Measurements from ENCODE around the gene SF3A1.
"Not testable (repeated sequence)": the region's sequence is repeated elsewhere in the genome, so short reads cannot be mapped to it uniquely, and the experiment has no call there.

The SF3A1 gene

DNA sequence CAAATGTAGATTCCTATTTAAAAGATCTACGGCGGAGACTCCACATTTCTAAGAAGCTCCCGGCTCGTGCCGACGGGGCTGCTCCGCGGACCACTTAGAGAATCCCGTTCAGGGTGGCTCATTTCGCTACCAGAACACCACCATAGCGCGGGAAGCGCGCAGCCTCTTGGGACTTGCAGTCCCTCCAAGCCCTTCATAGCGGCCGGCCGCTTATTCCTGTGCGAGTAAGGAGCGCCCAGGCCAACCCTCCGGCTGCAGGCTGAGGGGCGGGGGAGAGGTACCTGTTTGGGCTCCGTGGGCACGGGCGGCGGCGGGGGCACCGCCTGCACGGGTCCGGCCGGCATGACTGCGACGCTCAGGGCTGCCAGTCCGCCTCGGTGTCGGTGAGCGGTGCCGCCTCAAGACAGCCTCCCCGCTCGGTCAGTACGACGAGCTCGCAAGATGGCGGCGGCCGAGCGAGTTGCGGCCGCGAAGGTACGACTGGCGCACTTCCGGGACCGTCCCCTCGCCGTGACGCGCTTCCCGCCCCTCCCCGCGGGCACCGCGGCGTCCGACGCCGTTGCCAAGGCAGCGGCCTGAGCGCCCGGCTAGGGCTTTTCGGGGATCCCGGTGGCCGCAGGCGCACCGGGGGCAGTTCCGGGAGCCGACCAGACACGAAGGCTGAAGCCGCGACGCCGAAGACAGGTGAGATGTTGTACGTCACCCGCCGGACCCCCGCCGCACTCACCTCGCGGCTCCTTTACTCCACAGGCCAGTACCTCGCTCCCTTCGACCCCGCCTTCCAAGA is at the start of gene SF3A1, which contains the start of gene CCDC157:
Gene SF3A1 (minus strand): TSS at position 446 of the 787 bp plus-strand sequence. CDS start 102 bp downstream, at position 344.
Gene CCDC157 (plus strand): TSS at position 559 of the 787 bp plus-strand sequence. CDS start 8,994 bp downstream, outside the sequence.
- peak; percentile 91 for DNase-seq

DNA sequence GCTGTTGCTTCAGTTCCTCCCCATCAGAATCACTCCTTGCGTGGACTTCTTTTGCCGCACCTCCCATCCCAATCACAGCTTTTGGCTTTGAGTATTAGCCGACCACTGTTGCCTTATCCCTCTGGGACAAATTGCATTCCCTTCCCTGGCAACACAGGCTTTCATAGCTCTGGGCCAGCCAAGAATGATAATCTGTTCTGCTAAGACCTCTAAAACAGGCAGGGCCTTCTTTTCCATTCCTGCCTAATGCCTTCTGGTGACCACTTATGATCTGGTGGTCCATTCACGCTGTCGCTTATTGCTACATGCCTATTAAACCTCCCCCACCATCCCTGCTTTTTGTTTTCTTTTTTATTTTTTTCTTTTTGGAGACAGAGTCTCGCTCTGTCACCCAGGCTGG is 49.7 kb upstream of the SF3A1 start:
- DNase-seq: no peak

GRCh38 chr22:30405731-30406130 is 49.0 kb upstream of the SF3A1 start:
- DNase-seq: no peak

DNA sequence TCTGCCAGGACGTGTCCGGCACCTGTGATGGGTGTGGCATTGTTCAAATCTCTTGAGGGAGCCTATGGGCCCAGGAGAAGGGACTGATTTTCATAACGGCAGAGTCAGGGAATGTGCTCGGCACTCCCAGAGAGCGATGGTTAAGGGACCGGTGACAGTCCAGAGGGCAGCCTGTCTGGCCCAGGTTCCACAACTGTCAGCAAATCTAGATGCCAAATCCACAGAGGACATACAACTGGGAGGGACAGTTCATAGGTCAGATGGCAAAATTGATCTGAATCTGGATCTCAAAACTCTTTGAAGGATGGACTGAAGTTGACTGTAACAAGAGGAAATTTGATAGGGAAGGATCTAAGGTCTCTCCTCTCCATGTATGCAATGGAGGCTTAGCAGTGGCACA is 47.6 kb upstream of the SF3A1 start:
- no peak for DNase-seq

DNA sequence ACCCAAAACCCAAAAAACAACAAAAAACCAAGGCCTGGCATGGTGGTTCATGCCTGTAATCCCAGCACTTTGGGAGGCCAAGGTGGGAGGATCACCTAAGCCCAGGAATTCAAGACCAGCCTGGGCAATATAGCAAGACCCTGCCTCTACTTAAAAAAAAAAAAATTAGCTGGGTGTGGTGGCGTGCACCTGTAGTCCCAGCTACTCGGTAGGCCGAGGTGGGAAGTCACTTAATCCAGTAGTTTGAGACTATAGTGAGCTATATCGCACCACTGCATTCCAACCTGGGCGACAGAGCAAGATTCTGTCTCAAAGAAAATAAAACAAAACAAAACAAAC is 46.0 kb upstream of the SF3A1 start:
- DNase-seq: not testable (repeated sequence)

DNA sequence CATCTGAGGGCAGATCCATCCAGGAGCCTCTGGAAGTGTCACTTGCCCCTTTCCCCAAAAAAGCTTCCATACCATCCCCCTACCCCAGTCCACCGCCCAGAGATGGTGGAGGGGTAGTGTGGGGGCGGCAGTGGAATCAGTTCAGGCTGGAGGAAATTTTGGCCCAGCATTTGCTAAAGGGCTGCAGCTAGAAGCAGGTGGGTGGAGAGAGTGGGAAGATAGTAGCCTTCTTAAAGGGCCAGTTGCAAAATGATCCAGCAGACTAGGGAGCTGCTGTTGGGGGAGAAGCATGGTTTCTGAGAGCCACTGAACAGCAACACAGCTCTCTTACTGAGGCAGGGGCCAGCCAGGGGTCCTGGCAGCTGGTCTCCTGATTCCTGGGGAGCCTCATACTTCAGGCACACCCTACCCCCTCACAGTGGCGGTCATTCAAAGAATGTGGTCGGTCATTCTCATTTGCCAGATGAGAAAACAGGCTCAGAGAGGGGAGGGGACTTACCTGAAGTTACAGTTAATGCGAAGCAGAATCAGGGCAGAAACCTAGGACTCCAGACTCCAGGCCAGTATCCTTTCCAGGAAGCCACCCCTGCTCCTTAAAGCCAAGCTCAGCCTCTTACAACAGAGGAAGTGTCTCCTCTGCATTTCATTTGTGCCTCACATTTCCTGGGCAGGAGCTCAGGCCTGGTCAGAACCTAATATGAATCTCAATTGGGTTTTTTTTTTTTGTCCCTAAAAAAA is 45.5 kb upstream of the SF3A1 start:
- no peak for DNase-seq

DNA sequence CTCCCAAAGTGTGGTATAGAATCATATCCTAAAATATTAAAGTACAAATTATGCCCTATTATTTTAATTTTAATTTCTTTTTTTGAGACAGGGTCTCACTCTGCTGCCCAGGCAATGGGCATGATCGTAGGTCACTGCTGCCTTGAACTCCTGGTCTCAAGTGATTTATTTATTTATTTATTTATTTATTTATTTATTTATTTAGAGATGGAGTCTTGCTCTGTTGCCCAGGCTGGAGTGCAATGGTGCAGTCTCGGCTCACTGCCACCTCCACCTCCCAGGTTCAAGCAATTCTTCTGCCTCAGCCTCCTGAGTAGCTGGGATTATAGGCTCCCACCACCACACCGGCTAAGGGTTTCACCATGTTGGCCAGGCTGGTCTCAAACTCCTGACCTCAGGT is 44.3 kb upstream of the SF3A1 start:
- DNase-seq: not testable (repeated sequence)

DNA sequence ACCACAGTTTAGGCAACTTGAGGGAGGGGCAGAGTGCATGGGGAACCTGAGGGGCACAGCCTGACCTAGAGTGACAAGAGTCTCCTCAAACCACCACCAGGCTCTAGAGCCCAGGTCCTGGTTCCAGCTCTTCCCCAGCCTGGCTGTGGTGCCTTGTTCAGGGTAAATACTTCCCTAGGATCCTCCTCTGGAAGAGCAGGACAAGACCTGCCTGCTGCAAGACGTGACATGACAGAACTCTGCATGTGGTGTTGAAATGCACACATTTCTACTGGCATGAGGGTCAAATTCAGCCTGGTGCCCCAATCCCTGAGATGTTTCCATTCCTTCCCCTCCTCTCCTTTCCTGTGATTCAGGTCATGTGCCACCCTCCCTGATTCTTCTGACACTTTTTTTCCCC is 43.5 kb upstream of the SF3A1 start:
- no peak for DNase-seq

DNA sequence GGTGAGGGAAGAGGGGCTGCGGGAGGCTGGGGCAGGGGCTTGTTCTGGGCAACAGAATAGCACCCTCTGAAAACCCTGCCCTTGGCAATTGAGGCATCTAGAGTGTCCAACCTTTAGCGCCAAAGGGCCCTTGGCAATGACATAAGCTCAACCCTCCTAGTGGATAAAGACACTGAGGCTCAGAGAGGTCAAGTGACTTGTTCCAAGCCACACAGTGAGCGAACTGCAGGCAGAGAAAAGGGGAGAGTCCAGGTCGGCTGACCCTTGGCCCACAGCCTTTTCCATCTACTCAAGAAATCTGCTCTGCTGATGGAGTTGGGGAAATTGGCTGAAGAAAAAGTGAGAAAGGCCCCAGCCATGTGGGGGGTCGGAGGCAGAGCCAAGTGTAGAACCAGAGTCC is 43.0 kb upstream of the SF3A1 start:
- no peak for DNase-seq

DNA sequence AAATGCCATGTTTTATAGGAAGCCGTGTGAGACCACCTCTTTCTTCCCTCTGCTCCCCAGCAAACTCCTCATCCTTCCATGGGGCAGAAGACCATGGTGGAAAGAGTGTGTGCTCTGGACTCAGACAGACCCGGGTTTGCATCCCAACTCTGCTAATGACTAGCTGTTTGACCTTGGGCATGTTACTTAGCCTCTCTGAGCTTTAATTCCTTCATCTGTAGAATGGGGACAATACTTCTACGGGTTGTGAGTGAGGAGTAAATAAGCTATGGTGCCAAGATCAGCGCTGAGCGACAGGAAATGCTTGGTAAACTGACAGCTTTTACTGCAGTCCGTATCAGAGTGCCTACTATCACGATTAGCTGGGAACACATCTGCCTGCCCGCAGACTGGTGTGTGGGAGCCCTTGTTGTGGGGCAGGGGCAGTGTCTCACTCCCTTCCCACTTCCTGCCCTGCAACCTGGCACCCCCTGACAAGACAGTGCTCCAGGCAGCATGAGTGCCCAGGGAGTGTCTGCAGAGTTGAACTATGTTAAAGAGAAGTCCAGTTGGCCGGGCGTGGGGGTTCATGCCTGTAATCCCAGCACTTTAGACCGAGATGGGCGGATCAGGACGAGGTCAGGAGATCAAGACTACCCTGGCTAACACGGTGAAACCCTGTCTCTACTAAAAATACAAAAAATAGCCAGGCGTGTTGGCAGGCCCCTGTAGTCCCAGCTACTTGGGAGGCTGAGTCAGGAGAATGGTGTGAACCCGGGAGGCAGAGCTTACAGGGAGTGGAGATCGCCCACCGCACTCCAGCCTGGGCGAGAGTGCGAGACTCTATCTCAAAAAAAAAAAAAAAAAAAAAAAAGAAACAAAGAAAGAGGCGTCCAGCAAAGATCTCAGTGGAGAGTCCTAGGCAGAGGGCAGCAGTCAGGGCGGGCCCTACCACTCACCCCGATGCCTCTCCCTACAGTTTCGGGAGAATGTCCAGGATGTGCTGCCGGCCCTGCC is 42.3 kb upstream of the SF3A1 start:
- no peak for DNase-seq

GRCh38 chr22:30397656-30398635 is 41.3 kb upstream of the SF3A1 start:
- no peak for DNase-seq

DNA sequence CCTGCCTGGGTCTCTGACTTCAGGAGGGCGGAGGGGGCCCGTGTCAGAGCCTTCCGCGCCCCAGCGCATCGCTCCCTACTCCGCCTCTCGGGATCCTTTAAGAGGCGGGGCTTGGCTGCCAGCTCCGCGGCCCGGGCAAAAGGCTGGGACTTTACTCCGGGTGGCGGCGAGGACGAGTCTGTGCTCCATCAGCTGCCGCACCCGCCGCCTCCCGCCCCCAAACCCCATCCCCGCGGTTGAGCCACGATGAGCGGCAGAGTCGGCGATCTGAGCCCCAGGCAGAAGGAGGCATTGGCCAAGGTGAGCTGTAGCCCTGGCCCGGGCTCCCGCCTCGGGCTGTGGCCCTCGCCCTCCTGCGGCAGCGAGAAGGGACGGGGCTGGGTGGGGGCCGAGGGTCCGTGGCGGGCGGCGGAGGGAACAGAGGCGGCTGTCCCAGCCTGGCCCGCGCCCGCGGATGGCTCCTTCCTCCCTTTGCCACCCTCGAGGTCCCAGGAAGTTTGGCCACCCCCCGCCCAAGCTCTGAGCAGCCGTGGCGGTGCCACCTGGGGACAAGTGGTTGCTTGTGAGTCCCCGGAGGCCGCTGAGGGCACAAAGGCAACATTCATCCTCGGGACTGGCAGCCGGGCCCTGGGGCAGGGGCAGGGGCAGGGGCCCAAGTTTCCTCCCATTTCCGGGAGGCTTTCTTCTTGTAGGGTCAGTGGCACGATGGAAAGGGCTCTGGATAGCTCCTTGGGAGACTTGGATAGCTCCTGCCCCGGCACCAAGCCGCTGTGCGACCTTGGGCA is 40.4 kb upstream of the SF3A1 start, which contains the start of gene SEC14L2:
Gene SEC14L2 (plus strand): TSS at position 148 of the 785 bp plus-strand sequence. CDS start 99 bp downstream, at position 247.
- DNase-seq: peak; percentile 79

GRCh38 chr22:30393885-30394284 is 37.2 kb upstream of the SF3A1 start:
- no peak for DNase-seq

DNA sequence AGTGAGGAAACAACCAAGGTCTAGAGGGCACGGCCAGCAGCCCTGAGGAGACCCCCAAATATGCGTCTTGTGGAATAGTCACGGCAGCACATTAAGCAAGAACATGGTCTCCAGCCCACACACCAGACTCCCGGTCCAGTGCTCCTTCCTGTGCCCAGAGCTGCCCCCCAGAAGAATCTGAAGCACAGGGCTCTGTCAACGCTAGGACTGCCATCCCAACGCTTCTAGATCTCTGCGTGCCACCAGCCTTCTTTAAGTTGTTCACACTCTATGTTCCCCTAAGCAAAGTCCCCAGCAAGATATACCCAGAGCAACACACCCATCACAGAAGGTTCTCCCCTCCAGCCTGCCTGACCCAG is 36.6 kb upstream of the SF3A1 start:
- no peak for DNase-seq

GRCh38 chr22:30392661-30393321 is 36.1 kb upstream of the SF3A1 start:
- no peak for DNase-seq

- DNase-seq: peak; percentile 83
Measured at GRCh38 chr22:30390974-30391691, 34.4 kb upstream of the SF3A1 start.

- peak; percentile 86 for DNase-seq
Measured at GRCh38 chr22:30386960-30387827, 30.5 kb upstream of the SF3A1 start, which contains the start of gene RNF215. Gene RNF215 (minus strand): TSS chr22:30387411. CDS start chr22:30387313, 98 bp downstream.

DNA sequence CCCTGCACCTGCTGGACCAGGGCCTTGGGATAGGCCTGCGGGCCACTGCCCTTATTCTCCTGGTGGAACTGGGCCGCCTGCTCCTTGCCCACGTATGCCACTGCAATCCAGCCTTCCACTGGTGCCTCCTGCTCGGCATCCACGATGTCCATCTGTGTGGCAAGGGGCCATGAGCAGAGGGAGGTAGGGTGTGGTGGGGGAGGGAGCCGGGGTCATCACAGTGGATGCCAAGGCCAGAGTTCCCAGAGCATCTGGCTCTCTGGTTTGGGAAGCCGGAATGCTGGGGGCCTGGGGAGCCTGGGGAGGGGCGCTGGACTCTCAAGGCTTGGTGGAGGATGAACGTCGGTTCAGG is 29.9 kb upstream of the SF3A1 start:
- DNase-seq: no peak

All from stimulated activated CD8-positive, alpha-beta memory T cell treated with anti-CD3 and anti-CD28 coated beads, Interleukin-4, amount 100 ng/mL, for 48 hours (primary cell).